Measurements from ENCODE around the gene PITPNC1. TPM values are rescaled to one million over a fixed set of nuclear protein-coding genes. Genes with fewer than 3 reads are reported as not detected.

Gene PITPNC1
- total RNA-seq (2022; extraction: Qiagen RNA extraction), result 24.5 to 31.7 TPM (median 30.9 TPM) in 5 replicates

DNA sequence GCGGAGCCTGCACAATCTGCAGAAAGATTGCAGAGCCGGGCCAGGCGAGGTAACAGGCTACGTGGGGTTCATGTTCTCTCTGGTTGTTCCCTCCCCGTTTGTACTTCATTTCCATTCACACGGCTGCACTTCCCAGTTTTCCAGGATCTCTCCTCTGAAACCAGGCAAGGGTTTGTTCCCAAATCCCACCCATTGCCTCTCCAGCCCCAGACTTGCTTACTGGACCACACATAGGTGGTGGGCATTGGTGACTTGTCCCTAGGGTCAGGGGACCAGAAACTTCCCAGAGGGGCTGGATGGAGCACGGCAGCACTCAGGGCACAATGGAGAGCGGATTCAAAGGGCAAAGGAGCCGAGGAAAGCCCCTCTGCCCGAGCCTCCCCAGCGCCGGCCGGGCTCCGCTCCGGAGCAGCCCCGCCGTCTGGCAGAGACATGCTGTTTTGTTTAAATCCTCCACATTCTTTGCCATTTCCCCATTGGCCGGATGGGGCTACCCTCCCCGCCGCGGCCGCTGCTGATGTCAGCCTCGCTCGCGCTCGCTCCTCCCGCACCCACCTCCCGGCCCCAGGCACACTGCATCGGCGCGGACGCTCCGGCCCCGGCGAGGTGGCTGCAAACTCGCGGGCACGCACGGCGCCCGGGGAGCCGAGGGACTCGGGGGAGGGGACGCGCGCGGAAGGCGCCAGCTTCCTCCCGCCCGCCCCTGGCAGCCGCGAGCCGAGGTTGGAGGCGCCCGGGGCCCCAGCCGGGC, at the start of gene PITPNC1:
Gene PITPNC1, plus strand, starts transcription at position 545 of the 751 bp plus-strand sequence.

DNA sequence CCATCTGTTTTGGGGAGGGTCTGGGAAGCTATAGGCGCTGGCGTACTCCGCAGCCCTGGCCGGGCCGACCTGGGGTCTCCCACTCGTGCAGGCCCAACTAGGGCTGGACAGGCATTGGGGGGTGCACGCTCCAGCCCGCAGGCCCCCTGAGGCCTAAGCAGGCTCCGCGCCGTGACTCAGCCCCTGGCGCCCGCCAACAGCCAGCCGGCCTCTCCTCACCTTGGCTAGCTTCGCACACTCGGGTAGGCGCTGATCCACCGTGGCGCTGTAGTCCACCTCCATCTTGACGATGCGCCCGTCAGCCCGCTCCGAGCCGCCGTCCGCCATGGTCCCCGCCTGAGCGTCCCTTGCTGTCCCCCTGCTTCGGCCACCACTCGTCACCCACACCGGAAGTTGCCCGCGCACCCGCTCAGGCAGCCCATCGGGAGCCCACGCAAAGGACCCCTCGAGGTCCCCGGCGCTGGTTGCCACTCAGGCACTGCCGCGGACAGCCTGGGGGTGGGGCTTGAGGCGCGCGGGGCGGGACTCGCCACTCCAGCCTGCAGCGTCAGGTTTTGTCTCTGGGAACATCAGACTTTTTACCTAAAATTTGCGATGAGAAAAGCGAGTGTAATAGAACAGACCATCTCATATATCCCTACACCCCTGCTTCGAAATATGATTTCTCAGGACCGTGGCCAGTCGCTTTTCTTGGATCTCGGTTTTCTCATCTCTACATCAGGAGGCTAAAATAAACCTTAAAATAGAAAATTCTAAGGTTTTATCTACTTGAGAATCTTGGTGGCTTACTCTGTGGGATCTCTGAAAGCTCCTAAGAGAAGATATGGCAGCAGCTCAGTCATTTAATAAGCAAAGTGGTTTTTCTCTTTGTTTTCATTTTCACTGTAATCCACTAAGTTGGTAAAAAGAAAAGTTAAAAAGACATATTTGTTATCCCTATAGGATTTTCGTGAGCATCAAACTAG, 10.6 kb upstream of the PITPNC1 start, which contains the start of gene PSMD12:
Gene PSMD12, minus strand, starts transcription at position 385 of the 965 bp plus-strand sequence. Its CDS starts 58 bp downstream, at position 327.

DNA sequence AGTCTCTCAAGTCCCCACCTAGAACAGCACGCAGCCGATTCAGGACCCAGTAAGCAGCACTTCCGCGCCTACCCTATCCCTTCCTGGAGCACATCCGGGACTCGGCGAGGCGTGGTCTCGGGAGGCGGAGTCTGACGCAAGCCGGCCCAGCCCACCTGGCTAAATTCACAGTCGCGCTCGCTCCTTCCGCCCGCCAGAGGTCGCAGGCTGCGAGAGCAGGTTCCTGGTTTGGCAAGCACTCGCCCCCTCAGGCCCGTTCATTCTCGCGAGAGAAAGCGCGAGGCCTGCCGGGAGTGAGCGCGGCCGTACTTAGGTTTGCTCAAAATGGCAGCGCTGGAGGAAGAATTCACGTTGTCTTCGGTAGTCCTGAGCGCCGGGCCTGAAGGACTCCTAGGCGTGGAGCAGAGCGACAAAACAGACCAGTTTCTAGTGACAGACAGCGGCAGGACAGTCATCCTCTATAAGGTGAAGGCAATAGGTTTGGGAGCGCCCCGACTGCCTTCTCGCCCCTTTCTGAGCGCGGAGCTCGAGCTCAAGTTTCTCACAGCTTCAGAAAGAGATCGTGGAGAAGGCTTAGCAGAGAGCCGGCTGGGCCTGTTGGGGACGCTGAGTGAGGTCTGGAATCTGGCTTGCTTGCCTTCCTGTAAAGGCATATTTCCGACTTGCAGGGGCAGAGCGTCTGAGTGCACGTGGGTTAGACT, 340.7 kb downstream of the PITPNC1 start, which contains the start of gene NOL11:
Gene NOL11, plus strand, starts transcription at position 313 of the 701 bp plus-strand sequence. Its CDS starts 12 bp downstream, at position 325.

Other genes starting within 250 kb of the PITPNC1 start
- 11.7 to 18.9 TPM (median 14.8 TPM) in 5 replicates for gene HELZ, start 132.1 kb upstream of the PITPNC1 start, total RNA-seq (2022; extraction: Qiagen RNA extraction)
- 105 to 115 TPM (median 106 TPM) in 5 replicates for gene PSMD12, start 10.7 kb upstream of the PITPNC1 start, total RNA-seq (2022; extraction: Qiagen RNA extraction)